ENCODE results near the gene CAPRIN2. TPM values are rescaled to one million over a fixed set of nuclear protein-coding genes. Genes with fewer than 3 reads are reported as not detected.

The CAPRIN2 gene
- total and polyA plus RNA-seq, 2 experiments from 2014 or later = 36.5 to 41.3 TPM

DNA sequence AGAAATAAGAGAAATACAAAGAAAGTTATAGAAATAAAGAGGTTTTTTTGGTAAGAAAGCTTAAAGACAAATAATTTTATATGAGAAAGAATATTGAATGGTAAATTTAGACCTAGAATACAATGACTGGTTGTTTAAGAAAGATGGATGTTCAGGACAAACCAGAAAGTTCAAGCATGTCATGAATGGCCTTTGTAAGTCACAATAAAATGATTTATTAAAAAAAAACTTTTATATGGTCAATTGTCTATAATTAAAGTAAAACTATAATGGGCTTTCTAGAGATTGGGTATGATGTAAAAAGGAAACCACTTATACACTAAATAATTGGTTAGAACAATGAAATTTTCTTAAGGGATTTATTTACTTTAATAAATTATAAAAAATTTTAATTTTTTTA lies 19.8 kb upstream of the CAPRIN2 start:
- no peak overlapping the region for H3K27ac Mint-ChIP-seq
- DNase-seq (ENCODE audit: low spot score) = peak; percentile 34
- no peak overlapping the region for H3K4me3 ChIP-seq
- H3F3A ChIP-seq (replicated peaks; ENCODE audit: low read depth) = no peaks in the 10 kb centered on the region
- H3K79me2 ChIP-seq (replicated peaks; ENCODE audit: insufficient read depth) = no peaks in the 10 kb centered on the region
- H3K27ac ChIP-seq (ENCODE audit: low read depth) = no peak overlapping the region
- H2AFZ ChIP-seq = no peak overlapping the region
- no peak overlapping the region for H3K4me2 ChIP-seq
- peaks cover 72% of the 10 kb centered on the region for H3K9me3 Mint-ChIP-seq
- H3K4me1 ChIP-seq (ENCODE audit: insufficient read depth) = peaks cover 7% of the 10 kb centered on the region; the same call in 1 of the 2 replicates
- peaks cover 3% of the 10 kb centered on the region for H3K27me3 Mint-ChIP-seq (ENCODE audit: insufficient read depth, low read depth, poor library complexity)
- H3K9me2 ChIP-seq (ENCODE audit: insufficient read depth) = peaks cover 9% of the 10 kb centered on the region; the same call in 1 of the 2 replicates
- H3K36me3 Mint-ChIP-seq (ENCODE audit: low read depth) = peaks cover 44% of the 10 kb centered on the region
- 0 out of 3 replicates have a peak, but pooled peaks cover 3% of the 10 kb centered on the region for H3K4me1 Mint-ChIP-seq
- H3K36me3 ChIP-seq (ENCODE audit: insufficient read depth) = peaks cover 33% of the 10 kb centered on the region
- no peak for ATAC-seq
- H3K4me3 Mint-ChIP-seq = no peak overlapping the region
- no peaks in the 10 kb centered on the region for H4K20me1 ChIP-seq (replicated peaks; ENCODE audit: insufficient read depth)
- H3K27me3 ChIP-seq (ENCODE audit: insufficient read depth) = no peaks in the 10 kb centered on the region
- TF ChIP-seq ETS1 (IDR thresholded peaks at IDR 0.05) (no peak), EZH2phosphoT487 (IDR thresholded peaks at IDR 0.05; ENCODE audit: unreplicated experiment) (no peak), ZNF331 (CRISPR knock-in tag; IDR thresholded peaks at IDR 0.05; ENCODE audit: low read depth) (no peak), STAT1 (IDR thresholded peaks at IDR 0.05; ENCODE audit: unreplicated experiment) (no peak), EZH2 (IDR thresholded peaks at IDR 0.05; ENCODE audit: low read depth, unreplicated experiment) (no peak), POLR2AphosphoS5 (IDR thresholded peaks at IDR 0.05; ENCODE audit: low read depth) (no peak), CREB1 (CRISPR knock-in tag; IDR thresholded peaks at IDR 0.05; ENCODE audit: low read depth) (no peak), JUNB (IDR thresholded peaks at IDR 0.05; ENCODE audit: unreplicated experiment) (no peak), REST (IDR thresholded peaks at IDR 0.05; ENCODE audit: unreplicated experiment) (no peak), NANOG (IDR thresholded peaks at IDR 0.05; ENCODE audit: borderline replicate concordance) (no peak), ZNF114 (CRISPR knock-in tag; IDR thresholded peaks at IDR 0.05) (no peak), CTCF (conservative IDR thresholded peaks at IDR 0.05; ENCODE audit: low read depth in 2 of 2) (no peak)
- TF ChIP-seq, protein P1, sequence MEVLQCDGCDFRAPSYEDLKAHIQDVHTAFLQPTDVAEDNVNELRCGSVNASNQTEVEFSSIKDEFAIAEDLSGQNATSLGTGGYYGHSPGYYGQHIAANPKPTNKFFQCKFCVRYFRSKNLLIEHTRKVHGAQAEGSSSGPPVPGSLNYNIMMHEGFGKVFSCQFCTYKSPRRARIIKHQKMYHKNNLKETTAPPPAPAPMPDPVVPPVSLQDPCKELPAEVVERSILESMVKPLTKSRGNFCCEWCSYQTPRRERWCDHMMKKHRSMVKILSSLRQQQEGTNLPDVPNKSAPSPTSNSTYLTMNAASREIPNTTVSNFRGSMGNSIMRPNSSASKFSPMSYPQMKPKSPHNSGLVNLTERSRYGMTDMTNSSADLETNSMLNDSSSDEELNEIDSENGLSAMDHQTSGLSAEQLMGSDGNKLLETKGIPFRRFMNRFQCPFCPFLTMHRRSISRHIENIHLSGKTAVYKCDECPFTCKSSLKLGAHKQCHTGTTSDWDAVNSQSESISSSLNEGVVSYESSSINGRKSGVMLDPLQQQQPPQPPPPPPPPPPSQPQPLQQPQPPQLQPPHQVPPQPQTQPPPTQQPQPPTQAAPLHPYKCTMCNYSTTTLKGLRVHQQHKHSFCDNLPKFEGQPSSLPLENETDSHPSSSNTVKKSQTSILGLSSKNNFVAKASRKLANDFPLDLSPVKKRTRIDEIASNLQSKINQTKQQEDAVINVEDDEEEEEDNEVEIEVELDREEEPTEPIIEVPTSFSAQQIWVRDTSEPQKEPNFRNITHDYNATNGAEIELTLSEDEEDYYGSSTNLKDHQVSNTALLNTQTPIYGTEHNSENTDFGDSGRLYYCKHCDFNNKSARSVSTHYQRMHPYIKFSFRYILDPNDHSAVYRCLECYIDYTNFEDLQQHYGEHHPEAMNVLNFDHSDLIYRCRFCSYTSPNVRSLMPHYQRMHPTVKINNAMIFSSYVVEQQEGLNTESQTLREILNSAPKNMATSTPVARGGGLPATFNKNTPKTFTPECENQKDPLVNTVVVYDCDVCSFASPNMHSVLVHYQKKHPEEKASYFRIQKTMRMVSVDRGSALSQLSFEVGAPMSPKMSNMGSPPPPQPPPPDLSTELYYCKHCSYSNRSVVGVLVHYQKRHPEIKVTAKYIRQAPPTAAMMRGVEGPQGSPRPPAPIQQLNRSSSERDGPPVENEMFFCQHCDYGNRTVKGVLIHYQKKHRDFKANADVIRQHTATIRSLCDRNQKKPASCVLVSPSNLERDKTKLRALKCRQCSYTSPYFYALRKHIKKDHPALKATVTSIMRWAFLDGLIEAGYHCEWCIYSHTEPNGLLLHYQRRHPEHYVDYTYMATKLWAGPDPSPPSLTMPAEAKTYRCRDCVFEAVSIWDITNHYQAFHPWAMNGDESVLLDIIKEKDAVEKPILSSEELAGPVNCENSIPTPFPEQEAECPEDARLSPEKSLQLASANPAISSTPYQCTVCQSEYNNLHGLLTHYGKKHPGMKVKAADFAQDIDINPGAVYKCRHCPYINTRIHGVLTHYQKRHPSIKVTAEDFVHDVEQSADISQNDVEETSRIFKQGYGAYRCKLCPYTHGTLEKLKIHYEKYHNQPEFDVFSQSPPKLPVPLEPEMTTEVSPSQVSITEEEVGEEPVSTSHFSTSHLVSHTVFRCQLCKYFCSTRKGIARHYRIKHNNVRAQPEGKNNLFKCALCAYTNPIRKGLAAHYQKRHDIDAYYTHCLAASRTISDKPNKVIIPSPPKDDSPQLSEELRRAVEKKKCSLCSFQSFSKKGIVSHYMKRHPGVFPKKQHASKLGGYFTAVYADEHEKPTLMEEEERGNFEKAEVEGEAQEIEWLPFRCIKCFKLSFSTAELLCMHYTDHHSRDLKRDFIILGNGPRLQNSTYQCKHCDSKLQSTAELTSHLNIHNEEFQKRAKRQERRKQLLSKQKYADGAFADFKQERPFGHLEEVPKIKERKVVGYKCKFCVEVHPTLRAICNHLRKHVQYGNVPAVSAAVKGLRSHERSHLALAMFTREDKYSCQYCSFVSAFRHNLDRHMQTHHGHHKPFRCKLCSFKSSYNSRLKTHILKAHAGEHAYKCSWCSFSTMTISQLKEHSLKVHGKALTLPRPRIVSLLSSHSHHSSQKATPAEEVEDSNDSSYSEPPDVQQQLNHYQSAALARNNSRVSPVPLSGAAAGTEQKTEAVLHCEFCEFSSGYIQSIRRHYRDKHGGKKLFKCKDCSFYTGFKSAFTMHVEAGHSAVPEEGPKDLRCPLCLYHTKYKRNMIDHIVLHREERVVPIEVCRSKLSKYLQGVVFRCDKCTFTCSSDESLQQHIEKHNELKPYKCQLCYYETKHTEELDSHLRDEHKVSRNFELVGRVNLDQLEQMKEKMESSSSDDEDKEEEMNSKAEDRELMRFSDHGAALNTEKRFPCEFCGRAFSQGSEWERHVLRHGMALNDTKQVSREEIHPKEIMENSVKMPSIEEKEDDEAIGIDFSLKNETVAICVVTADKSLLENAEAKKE (CRISPR knock-in tag; IDR thresholded peaks at IDR 0.05) = no peak
